PC-3 (cell line): ENCODE results near the gene FKBP1A. TPM values are rescaled to one million over a fixed set of nuclear protein-coding genes. Genes with fewer than 3 reads are reported as not detected.

ENCODE experiments used
- ATAC-seq: fragments of 200-7000 bp; cut with Tn5 transposase; 2 replicates; pipeline ENCODE4 v1.9.1; 2020; ENCODE audit warnings: mild to moderate bottlenecking, moderate library complexity
- BruUV-seq: library from RNA; stranded (reverse); fragments of 400-500 nt; replicated peaks from 2 replicates; lab custom pipeline; 2021; lab: Mats Ljungman, UMichigan
- CTCF ChIA-PET: fragments of 300-600 bp; sonication (Branson Sonifier 250); formaldehyde crosslinking; loops from one replicate; lab custom pipeline; 2022; ENCODE audit warnings: antibody characterized with exemption; lab: Charles Lee
- POLR2A ChIA-PET: fragments of 300-600 bp; sonication (Branson Sonifier 250); formaldehyde crosslinking; loops from one replicate; lab custom pipeline; 2022; ENCODE audit warnings: antibody characterized with exemption; ENCODE audit not compliant: unreplicated experiment; lab: Charles Lee
- DNase-seq: peaks from one replicate; pipeline ENCODE4 v3.0.0-alpha.2; 2015
- H2AFZ ChIP-seq: fragments of 300-600 bp; sonication (generic); 2 replicates; pipeline ENCODE4 v1.6.0; 2016; ENCODE audit warnings: antibody characterized with exemption, low read length
- H3F3A ChIP-seq: fragments of 300-600 bp; sonication (generic); one replicate; pipeline ENCODE4 v1.6.0; 2017; ENCODE audit warnings: antibody characterized with exemption, low read length, control low read depth, mild to moderate bottlenecking; ENCODE audit not compliant: unreplicated experiment
- H3K27ac ChIP-seq: fragments of 300-600 bp; sonication (generic); 2 replicates; pipeline ENCODE4 v1.5.1; 2016; ENCODE audit warnings: mild to moderate bottlenecking, low read length
- H3K27me3 ChIP-seq: fragments of 300-600 bp; sonication (generic); 2 replicates; pipeline ENCODE4 v1.6.1; 2016; ENCODE audit warnings: low read length, mixed read lengths
- H3K36me3 ChIP-seq: fragments of 300-600 bp; sonication (generic); 2 replicates; pipeline ENCODE4 v1.6.1; 2016; ENCODE audit warnings: low read depth, mixed run types, low read length, mixed read lengths
- H3K4me1 ChIP-seq: fragments of 300-600 bp; sonication (generic); 2 replicates; pipeline ENCODE4 v1.5.1; 2016; ENCODE audit warnings: low read length; ENCODE audit not compliant: insufficient read depth
- H3K4me2 ChIP-seq: fragments of 300-600 bp; sonication (generic); 2 replicates; pipeline ENCODE4 v1.6.0; 2016; ENCODE audit warnings: low read length
- H3K4me3 ChIP-seq: fragments of 300-600 bp; sonication (generic); 2 replicates; pipeline ENCODE4 v1.5.1; 2016; ENCODE audit warnings: mild to moderate bottlenecking, low read length, mixed read lengths
- H3K79me2 ChIP-seq: fragments of 300-600 bp; sonication (generic); 2 replicates; pipeline ENCODE4 v1.6.1; 2017; ENCODE audit warnings: low read length, mixed read lengths
- H3K9ac ChIP-seq: fragments of 300-600 bp; sonication (generic); 2 replicates; pipeline ENCODE4 v1.6.0; 2016; ENCODE audit warnings: mild to moderate bottlenecking, low read length
- H3K9me2 ChIP-seq: fragments of 300-600 bp; sonication (generic); replicated peaks from 2 replicates; pipeline ENCODE4 v1.6.1; 2016; ENCODE audit warnings: mixed run types, low read length, mixed read lengths
- H3K9me3 ChIP-seq: fragments of 300-600 bp; sonication (generic); 2 replicates; pipeline ENCODE4 v1.6.1; 2016; ENCODE audit warnings: low read length, mixed read lengths
- H4K20me1 ChIP-seq: fragments of 300-600 bp; sonication (generic); 2 replicates; pipeline ENCODE4 v1.6.1; 2016; ENCODE audit warnings: low read length, mixed read lengths
- CTCF ChIP-seq: fragments of 300-600 bp; sonication (generic); conservative IDR thresholded peaks from 2 replicates; pipeline ENCODE4 v1.5.1; 2017; ENCODE audit warnings: antibody characterized with exemption, low read depth, mild to moderate bottlenecking, low read length
- EZH2 ChIP-seq: fragments of 300-600 bp; sonication (generic); IDR thresholded peaks from one replicate; pipeline ENCODE4 v1.6.1; 2017; ENCODE audit warnings: antibody characterized with exemption, mild to moderate bottlenecking, low read length; ENCODE audit not compliant: unreplicated experiment
- EZH2phosphoT487 ChIP-seq: fragments of 300-600 bp; sonication (generic); IDR thresholded peaks from 2 replicates; pipeline ENCODE4 v1.6.1; 2018; ENCODE audit warnings: mild to moderate bottlenecking, antibody characterized with exemption, low read length, borderline replicate concordance
- intact Hi-C: fragments of 100-400 bp; cut with micrococcal nuclease; formaldehyde crosslinking; loops from 2 replicates; pipeline ENCODE4 v1.9.0; 2023
- total RNA-seq: library from RNA; depleted of rRNA; stranded (reverse); fragments of >200 nt; gene quantifications from 2 replicates; pipeline ENCODE4 v1.2.3, GENCODE V29; 2014

Gene FKBP1A
- total RNA-seq, 1 experiment from 2014 or later: 178 TPM

- no TSS peak for BruUV-seq
- Histone ChIP-seq H3K9me2 (no peaks in the 10 kb centered on the region), H3K79me2 (no peaks in the 10 kb centered on the region), H3F3A (no peaks in the 10 kb centered on the region), H3K36me3 (no peaks in the 10 kb centered on the region), H3K27ac (peak overlapping the region; percentile 15; the same call in 1 of the 2 replicates), H4K20me1 (no peaks in the 10 kb centered on the region), H3K9ac (no peak overlapping the region), H3K4me2 (peak overlapping the region; percentile 1; the same call in 1 of the 2 replicates), H3K4me3 (no peak overlapping the region), H3K27me3 (no peaks in the 10 kb centered on the region), H3K9me3 (no peaks in the 10 kb centered on the region), H3K4me1 (peaks cover 21% of the 10 kb centered on the region), H2AFZ (no peak overlapping the region)
- peak; percentile 55 for DNase-seq
- ATAC-seq: peak; percentile 69
- intact Hi-C loops: loop anchor here (1.0 kb wide), 1 partner anchor 14 kb away; no protein-coding TSS in a partner anchor
- ChIA-PET CTCF (no interaction called here), POLR2A (interaction anchor here (0.6 kb wide), 1 partner anchor 38 kb away, joined by 4 read pairs; no protein-coding TSS in a partner anchor)
- TF ChIP-seq CTCF: no peak
- TF ChIP-seq EZH2: no peak
- no peak for TF ChIP-seq EZH2phosphoT487
Observed at GRCh38 chr20:1429143-1429728, 36.4 kb upstream of the FKBP1A start.

DNA sequence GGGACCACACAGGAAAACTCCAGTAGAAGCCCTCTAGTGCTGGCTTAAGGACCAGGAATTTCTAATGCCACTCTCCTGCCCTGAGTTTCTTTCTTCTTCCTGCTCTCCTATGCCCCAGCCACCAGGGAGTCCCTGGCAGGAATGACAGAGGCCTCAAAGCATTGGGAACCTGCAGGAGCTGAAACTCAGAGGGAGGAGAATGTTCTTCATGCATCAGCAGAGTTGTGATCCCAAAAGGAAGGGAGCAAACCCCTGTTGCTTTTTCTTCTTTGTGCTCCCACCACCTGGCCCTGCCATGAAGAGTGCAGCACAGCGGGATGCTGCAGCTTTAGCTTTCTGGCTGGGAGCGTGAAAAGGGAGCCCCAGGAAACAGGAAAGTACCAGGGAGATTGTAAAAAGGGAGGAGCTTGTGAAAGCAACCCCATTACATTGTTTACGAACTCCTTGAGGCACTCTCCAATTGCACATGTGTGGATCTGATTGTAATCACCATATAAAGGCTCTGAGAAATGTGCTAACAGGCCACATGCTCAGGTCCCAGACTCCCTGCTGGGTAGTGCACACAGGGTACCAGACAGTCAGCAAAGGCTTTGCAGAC is 34.7 kb upstream of the FKBP1A start:
- BruUV-seq: no TSS peak
- Histone ChIP-seq H3K79me2 (no peaks in the 10 kb centered on the region), H3K36me3 (no peaks in the 10 kb centered on the region), H3F3A (no peaks in the 10 kb centered on the region), H3K27ac (no peak overlapping the region), H3K4me3 (no peak overlapping the region), H2AFZ (no peak overlapping the region), H4K20me1 (no peaks in the 10 kb centered on the region), H3K9me2 (no peaks in the 10 kb centered on the region), H3K27me3 (no peaks in the 10 kb centered on the region), H3K4me1 (peaks cover 26% of the 10 kb centered on the region), H3K4me2 (no peak overlapping the region), H3K9ac (no peak overlapping the region), H3K9me3 (no peaks in the 10 kb centered on the region)
- intact Hi-C loops: no loop called here
- ATAC-seq (peak; percentile 56), DNase-seq (peak; percentile 30)
- POLR2A ChIA-PET: interaction anchor here (0.5 kb wide), 1 partner anchor 75 kb away, joined by 3 read pairs; no protein-coding TSS in a partner anchor
- CTCF ChIA-PET: no interaction called here
- TF ChIP-seq CTCF: peak; percentile 33; the same call in 1 of the 2 replicates
- no peak for TF ChIP-seq EZH2
- TF ChIP-seq EZH2phosphoT487: no peak
